ENCODE data around the gene EMC10. TPM values are rescaled to one million over a fixed set of nuclear protein-coding genes. Genes with fewer than 3 reads are reported as not detected.

EMC10 gene
- total RNA-seq, 1 experiment from 2014 or later: 108 TPM

- no peaks in the 10 kb centered on the region for H3K27me3 ChIP-seq (replicated peaks; ENCODE audit: insufficient read depth, low read depth, low read length, poor library complexity)
- POLR2A ChIA-PET (ENCODE audit: low non-redundant PET): no interaction called here
- TF ChIP-seq EZH2 (IDR thresholded peaks at IDR 0.05; ENCODE audit: borderline replicate concordance, low read depth, low read length, poor library complexity, severe bottlenecking) (no peak), CTCF (conservative IDR thresholded peaks at IDR 0.05; ENCODE audit: low read depth, low read length) (no peak)
- no peak overlapping the region for H3K4me3 ChIP-seq (ENCODE audit: low read depth, low read length, poor library complexity, severe bottlenecking)
- H3K9me3 ChIP-seq (ENCODE audit: low read depth, low read length, poor library complexity, severe bottlenecking): peaks cover 8% of the 10 kb centered on the region
- CTCF ChIA-PET: no interaction called here
- H3K4me1 ChIP-seq (ENCODE audit: insufficient read depth, low read length, poor library complexity, severe bottlenecking): no peaks in the 10 kb centered on the region
- peaks cover 29% of the 10 kb centered on the region for H3K36me3 ChIP-seq (ENCODE audit: insufficient read depth, low read length, poor library complexity, severe bottlenecking)
- intact Hi-C loops (cut with micrococcal nuclease; ENCODE audit: unreplicated experiment): no loop called here
- BruUV-seq (replicated peaks): TSS peak; percentile 72
- no peak for DNase-seq (ENCODE audit: low spot score)
- no peak overlapping the region for H3K27ac ChIP-seq (ENCODE audit: low read depth, low read length, poor library complexity, severe bottlenecking)
Measured at GRCh38 chr19:50482916-50483315, 6.6 kb downstream of the EMC10 start.

- no peak for DNase-seq (ENCODE audit: low spot score)
- POLR2A ChIA-PET (ENCODE audit: low non-redundant PET): no interaction called here
- H3K36me3 ChIP-seq (ENCODE audit: insufficient read depth, low read length, poor library complexity, severe bottlenecking): peaks cover 5% of the 10 kb centered on the region
- H3K4me1 ChIP-seq (ENCODE audit: insufficient read depth, low read length, poor library complexity, severe bottlenecking): no peaks in the 10 kb centered on the region
- peaks cover 8% of the 10 kb centered on the region for H3K9me3 ChIP-seq (ENCODE audit: low read depth, low read length, poor library complexity, severe bottlenecking)
- no peak overlapping the region for H3K27ac ChIP-seq (ENCODE audit: low read depth, low read length, poor library complexity, severe bottlenecking)
- intact Hi-C loops (cut with micrococcal nuclease; ENCODE audit: unreplicated experiment): no loop called here
- CTCF ChIA-PET: no interaction called here
- no TSS peak for BruUV-seq (replicated peaks)
- no peak overlapping the region for H3K4me3 ChIP-seq (ENCODE audit: low read depth, low read length, poor library complexity, severe bottlenecking)
- TF ChIP-seq EZH2 (IDR thresholded peaks at IDR 0.05; ENCODE audit: borderline replicate concordance, low read depth, low read length, poor library complexity, severe bottlenecking) (no peak), CTCF (conservative IDR thresholded peaks at IDR 0.05; ENCODE audit: low read depth, low read length) (no peak)
- peaks cover 21% of the 10 kb centered on the region for H3K27me3 ChIP-seq (replicated peaks; ENCODE audit: insufficient read depth, low read depth, low read length, poor library complexity)
Measured at GRCh38 chr19:50485284-50485955, 9.1 kb downstream of the EMC10 start.

GRCh38 chr19:50486823-50487515, 10.7 kb downstream of the EMC10 start:
- DNase-seq (ENCODE audit: low spot score): peak; percentile 78
- ChIA-PET POLR2A (ENCODE audit: low non-redundant PET) (no interaction called here), CTCF (interaction anchor here (0.5 to 0.9 kb wide), 2 partner anchors 22 to 183 kb away, joined by 3 to 10 read pairs; no protein-coding TSS in a partner anchor)
- no peak for TF ChIP-seq EZH2 (IDR thresholded peaks at IDR 0.05; ENCODE audit: borderline replicate concordance, low read depth, low read length, poor library complexity, severe bottlenecking)
- TF ChIP-seq CTCF (conservative IDR thresholded peaks at IDR 0.05; ENCODE audit: low read depth, low read length): peak; percentile 67
- Histone ChIP-seq H3K36me3 (ENCODE audit: insufficient read depth, low read length, poor library complexity, severe bottlenecking) (no peaks in the 10 kb centered on the region), H3K4me3 (ENCODE audit: low read depth, low read length, poor library complexity, severe bottlenecking) (no peak overlapping the region), H3K9me3 (ENCODE audit: low read depth, low read length, poor library complexity, severe bottlenecking) (peaks cover 8% of the 10 kb centered on the region), H3K27ac (ENCODE audit: low read depth, low read length, poor library complexity, severe bottlenecking) (no peak overlapping the region), H3K27me3 (replicated peaks; ENCODE audit: insufficient read depth, low read depth, low read length, poor library complexity) (peaks cover 36% of the 10 kb centered on the region), H3K4me1 (ENCODE audit: insufficient read depth, low read length, poor library complexity, severe bottlenecking) (no peaks in the 10 kb centered on the region)
- BruUV-seq (replicated peaks): no TSS peak
- intact Hi-C loops (cut with micrococcal nuclease; ENCODE audit: unreplicated experiment): no loop called here
